IPS-18c (cell line): ENCODE results near the gene C1orf52.

ENCODE experiments used
- H3K4me3 ChIP-seq: 2 replicates; pipeline ENCODE4 v1.7.0; 2013; ENCODE audit warnings: low read depth, mild to moderate bottlenecking, low read length, moderate library complexity; ENCODE audit not compliant: insufficient read depth
- H3K9me3 ChIP-seq: one replicate; pipeline ENCODE4 v1.6.1; 2013; ENCODE audit warnings: mild to moderate bottlenecking, low read length, moderate library complexity; ENCODE audit not compliant: control insufficient read depth, insufficient read depth

The C1orf52 gene

GRCh38 chr1:85219853-85220610 is 39.4 kb downstream of the C1orf52 start:
- H3K9me3 ChIP-seq, result no peaks in the 10 kb centered on the region

DNA sequence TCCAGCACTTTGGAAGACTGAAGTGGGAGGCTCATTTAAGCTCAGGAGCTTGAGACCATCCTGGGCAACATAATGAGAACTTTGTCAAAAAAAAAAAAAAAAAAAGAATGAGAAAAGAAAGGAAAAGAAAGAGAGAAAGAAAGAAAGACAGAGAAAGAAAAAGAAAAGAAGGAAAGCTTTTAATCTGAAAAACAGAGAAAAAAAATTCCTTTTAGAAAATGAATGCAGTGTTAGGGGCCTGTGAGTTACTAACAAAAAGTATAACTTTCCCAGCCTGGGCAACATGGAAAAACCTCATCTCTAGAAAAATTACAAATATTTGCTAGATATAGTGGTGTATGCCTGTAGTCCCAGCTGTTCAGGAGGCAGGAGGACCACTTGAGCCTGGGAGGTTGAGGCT is 42.8 kb downstream of the C1orf52 start:
- Histone ChIP-seq H3K4me3 (no peak overlapping the region), H3K9me3 (no peaks in the 10 kb centered on the region)

More at GRCh38 chr1:85219853-85220610, 39.4 kb downstream of the C1orf52 start:
- H3K4me3 ChIP-seq, result no peak overlapping the region

DNA sequence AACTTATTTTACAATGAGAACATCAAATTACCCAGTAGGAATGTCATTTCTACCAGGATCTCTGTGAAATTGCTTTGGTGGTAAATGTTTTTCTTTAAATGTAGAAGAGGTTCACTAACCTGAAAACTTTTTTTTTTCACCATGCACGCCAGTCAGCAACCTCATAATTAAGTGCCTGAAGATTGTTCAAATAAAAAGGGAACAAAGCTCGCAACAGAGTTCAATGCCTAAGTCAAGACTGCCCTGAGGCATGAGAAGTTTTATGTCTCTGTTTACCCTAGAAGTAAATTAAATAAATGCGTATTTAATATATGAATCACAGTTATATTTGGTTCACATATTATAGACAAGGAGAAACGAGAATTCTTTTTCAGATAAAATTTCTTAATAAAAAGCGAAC is 44.8 kb downstream of the C1orf52 start:
- no peak overlapping the region for H3K4me3 ChIP-seq

GRCh38 chr1:85208488-85208887 is 51.0 kb downstream of the C1orf52 start:
- H3K9me3 ChIP-seq, result no peaks in the 10 kb centered on the region
- no peak overlapping the region for H3K4me3 ChIP-seq

More for the DNA sequence above, 44.8 kb downstream of the C1orf52 start:
- H3K9me3 ChIP-seq, result no peaks in the 10 kb centered on the region

GRCh38 chr1:85203573-85204171 is 55.8 kb downstream of the C1orf52 start:
- no peaks in the 10 kb centered on the region for H3K9me3 ChIP-seq
- H3K4me3 ChIP-seq, result no peak overlapping the region

DNA sequence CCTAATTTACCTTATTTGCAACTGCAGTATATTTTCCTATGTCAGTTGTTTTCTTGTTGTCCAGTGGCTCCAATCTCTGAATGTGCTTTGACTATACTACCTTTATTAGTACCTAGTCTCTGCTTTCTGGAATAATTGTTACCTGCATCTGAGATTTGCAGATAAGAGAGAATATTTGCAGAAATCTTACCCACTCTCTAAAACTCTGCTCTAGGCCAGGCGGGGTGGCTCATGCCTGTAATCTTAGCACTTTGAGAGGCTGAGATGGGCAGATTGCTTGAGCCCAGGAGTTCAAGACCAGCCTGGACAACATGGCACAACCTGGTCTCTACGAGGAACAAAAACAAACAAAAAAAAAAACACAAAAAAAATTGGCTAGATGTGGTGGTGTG is 56.6 kb downstream of the C1orf52 start:
- Histone ChIP-seq H3K4me3 (no peak overlapping the region), H3K9me3 (no peaks in the 10 kb centered on the region)

DNA sequence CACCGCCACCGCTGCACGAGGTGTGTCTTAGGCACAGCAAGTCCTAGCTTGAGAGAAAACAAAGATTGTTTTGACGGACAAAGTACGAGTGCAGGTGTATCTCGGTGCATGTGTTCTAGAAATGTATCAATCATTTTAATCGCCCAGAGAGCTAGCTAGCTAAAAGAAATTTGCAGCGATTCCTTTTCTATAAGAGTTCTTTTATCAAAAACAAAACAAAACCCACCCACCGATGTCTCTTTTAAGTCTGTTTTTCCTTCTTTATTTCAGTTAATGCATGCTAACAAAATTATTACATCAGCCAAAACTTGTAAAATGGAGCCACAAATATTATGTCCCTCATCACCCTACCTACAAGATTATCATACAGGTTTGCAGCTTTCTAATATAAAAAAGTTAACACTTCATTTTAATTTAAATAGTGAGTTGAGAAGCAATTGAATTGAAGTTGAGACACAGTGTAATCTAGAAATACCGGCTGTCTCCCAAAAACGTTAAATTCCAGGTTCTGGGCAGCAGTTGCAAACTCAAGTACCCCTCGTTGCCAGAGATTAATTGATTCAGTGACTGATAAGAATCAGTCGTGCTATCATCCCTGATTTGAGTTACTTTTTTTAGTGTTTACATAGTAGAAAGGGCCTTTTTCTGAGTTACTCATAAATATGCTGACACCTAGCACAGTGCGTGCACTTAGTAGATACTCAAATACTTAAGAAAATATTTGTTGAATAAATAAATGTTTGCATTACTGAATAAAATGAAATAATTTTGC is 57.2 kb downstream of the C1orf52 start:
- Histone ChIP-seq H3K4me3 (peak overlapping the region; percentile 92), H3K9me3 (no peaks in the 10 kb centered on the region)

DNA sequence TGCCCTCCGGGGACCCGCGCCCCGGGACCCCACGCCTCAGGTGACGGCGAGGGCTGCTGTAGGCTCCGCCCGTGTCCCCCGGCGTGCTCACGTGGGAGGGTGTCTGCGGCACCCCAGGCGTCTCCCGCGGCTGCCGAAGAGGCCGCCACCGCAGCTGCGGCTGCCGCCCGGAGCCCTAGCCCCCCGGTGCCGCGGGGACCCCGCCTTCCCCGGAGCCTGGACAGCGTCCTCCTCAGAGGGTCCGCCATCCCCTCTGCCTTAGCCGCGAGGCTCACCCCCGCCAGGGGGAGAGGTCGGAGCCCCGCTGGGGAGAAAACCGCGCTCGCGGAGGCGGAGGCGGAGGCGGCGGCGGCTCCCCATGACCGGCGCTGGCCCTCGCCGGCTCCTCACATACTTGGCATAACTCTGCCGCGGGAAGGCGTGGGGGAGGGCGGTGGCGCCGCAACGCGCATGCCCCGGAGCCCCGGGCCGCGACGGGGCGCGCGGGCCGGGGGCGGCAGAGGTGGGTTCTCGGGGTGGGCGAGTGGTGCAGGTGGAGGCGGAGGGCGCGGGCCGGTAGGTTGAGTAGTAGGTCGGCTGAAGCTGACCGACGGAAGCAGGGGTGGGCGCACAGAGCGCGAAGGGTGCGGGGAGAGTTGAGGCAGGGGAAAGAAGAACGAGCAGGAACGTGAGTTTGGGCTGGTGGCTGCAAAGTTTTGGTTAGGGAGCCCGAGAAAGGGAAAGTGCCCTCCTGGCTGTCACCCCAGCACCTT is 57.9 kb downstream of the C1orf52 start:
- Histone ChIP-seq H3K4me3 (peak overlapping the region; percentile 92), H3K9me3 (no peaks in the 10 kb centered on the region)

GRCh38 chr1:85200463-85201339 is 58.8 kb downstream of the C1orf52 start, which contains the start of gene SYDE2:
Gene SYDE2, minus strand, starts transcription at chr1:85201016. Its CDS starts 20 bp downstream, at chr1:85200996.
- peak within 1 kb of the TSS; percentile 92 for H3K4me3 ChIP-seq
- H3K9me3 ChIP-seq, result no peaks in the 10 kb centered on the region
